Spleen (tissue), 11 donors: ENCODE data around the gene SLC38A3. TPM values are rescaled to one million over a fixed set of nuclear protein-coding genes. Genes with fewer than 3 reads are reported as not detected.

Experiments
- DNase-seq: peaks from one replicate; pipeline ENCODE4 v3.0.0-alpha.2; 2020
- H3K27ac ChIP-seq, 8 donors: fragments of 200-600 bp; sonication (generic) in 7 of 8; 1 replicate in 4 of 8; 2 replicates in 4 of 8; pipeline versions ENCODE4 v1.5.0 to v1.8.0; 2016 to 2021; ENCODE audit warnings: inconsistent platforms in 4 of 8, mild to moderate bottlenecking in 4 of 8, moderate library complexity in 1 of 8
- H3K27me3 ChIP-seq, 7 donors: fragments of 200-600 bp; sonication (generic) in 6 of 7; replicated peaks in 1 of 7; 1 replicate in 4 of 7; 2 replicates in 3 of 7; pipeline versions ENCODE4 v1.5.0 to v1.8.0; 2016 to 2021; ENCODE audit warnings: inconsistent platforms in 3 of 7, mild to moderate bottlenecking in 1 of 7
- H3K36me3 ChIP-seq, 6 donors: fragments of 200-600 bp; sonication (generic) in 5 of 6; 1 replicate in 4 of 6; 2 replicates in 2 of 6; pipeline versions ENCODE4 v1.5.0 to v1.8.0; 2016 to 2021; ENCODE audit warnings: inconsistent platforms in 2 of 6
- H3K4me1 ChIP-seq, 6 donors: fragments of 200-600 bp; sonication (generic) in 5 of 6; 1 replicate in 3 of 6; 2 replicates in 3 of 6; pipeline versions ENCODE4 v1.5.0 to v1.8.0; 2016 to 2021; ENCODE audit warnings: inconsistent platforms in 3 of 6
- H3K4me3 ChIP-seq, 8 donors: fragments of 200-600 bp; sonication (generic) in 7 of 8; 1 replicate in 4 of 8; 2 replicates in 4 of 8; pipeline versions ENCODE4 v1.5.0 to v1.8.0; 2016 to 2021; ENCODE audit warnings: inconsistent platforms in 4 of 8, mild to moderate bottlenecking in 4 of 8, moderate library complexity in 2 of 8
- H3K9me3 ChIP-seq, 8 donors: fragments of 200-600 bp; sonication (generic) in 7 of 8; 1 replicate in 4 of 8; 2 replicates in 4 of 8; pipeline versions ENCODE4 v1.5.0 to v1.8.0; 2016 to 2021; ENCODE audit warnings: inconsistent platforms in 4 of 8
- CTCF ChIP-seq, 11 experiments: fragments of 200-600 bp in 7 of 11; fragments of 450-650 bp in 4 of 11; sonication (generic) in 4 of 11; IDR thresholded peaks in 8 of 11; conservative IDR thresholded peaks in 3 of 11; 1 replicate in 7 of 11; 2 replicates in 4 of 11; pipeline versions ENCODE4 v1.4.0 to v1.8.0; 2016 to 2021; ENCODE audit warnings: antibody characterized with exemption in 11 of 11, inconsistent platforms in 4 of 11, mild to moderate bottlenecking in 1 of 11
- POLR2A ChIP-seq, 3 donors: fragments of 450-650 bp; IDR thresholded peaks; one replicate each; pipeline ENCODE4 v1.5.1; 2017; ENCODE audit warnings: antibody characterized with exemption in 3 of 3, mild to moderate bottlenecking in 1 of 3
- POLR2AphosphoS5 ChIP-seq, 3 donors: sonication (generic); formaldehyde crosslinking; IDR thresholded peaks; one replicate each; pipeline ENCODE4 v1.5.1; 2017; ENCODE audit warnings: antibody characterized with exemption in 3 of 3
- WGBS, 5 donors: extraction: QIAGEN DNeasy Blood & Tissue Kit in 3 of 5; methylation state at CpG; one replicate each; pipeline versions ENCODE4 v1.1.5 to v1.1.7; 2013 to 2018; 5-methylcytosine and 5-hydroxymethylcytosine counted together
- intact Hi-C: fragments of 100-400 bp; cut with DNase I; formaldehyde crosslinking; loops from one replicate; pipeline ENCODE4 v1.15.0; 2023; ENCODE audit warnings: low total_unique reads
- microRNA-seq, 3 donors: library from miRNA; unstranded; fragments of <30 nt; microRNA quantifications; one replicate each; pipeline versions ENCODE4 to v1.1.0, GENCODE V29; 2019 to 2020
- polyA plus RNA-seq, 3 donors: library from polyadenylated mRNA; stranded (reverse); fragments of 200-250 nt; gene quantifications; one replicate each; pipeline ENCODE4 v1.2.1, GENCODE V29; 2013
- small RNA-seq, 4 donors: library from RNA; depleted of rRNA; stranded (forward); fragments of <200 nt; gene quantifications; one replicate each; pipeline ENCODE3, GENCODE V24; 2016
- total RNA-seq, 7 donors: library from RNA; depleted of rRNA in 3 of 7; stranded (reverse); fragments of >200 nt in 3 of 7; fragmentation: NEBNext Ultra II Directional in 4 of 7; extraction: Animal tissue kit (Norgen Biotek cat#: 25700) in 4 of 7; gene quantifications; one replicate each; pipeline versions ENCODE4 v1.1.0 to v1.2.1, GENCODE V29; 2016 to 2021
- donor health status: healthy with polysubstance abuse.
- donor health status: DM: no; HTN: no; CAD: no; lungs with moderate emphysema.
- donor health status: DM: no; HTN: no; CAD: no.
- donor health status: Bipolar disorder and iron deficiency.
- donor health status: healthy.
- donor health status: DM: no; HTN: no; CAD: no.
- donor health status: DM: yes; HTN: yes; CAD: no.

The SLC38A3 gene
- total and polyA plus RNA-seq, 10 donors = 0.02 to 0.07 TPM; not detected in 8

- H3K27ac ChIP-seq = peak overlapping the region in 6 of 8 donors; percentile 20 to 63 (median 58)
- no peak for TF ChIP-seq POLR2AphosphoS5 (IDR thresholded peaks at IDR 0.05)
- no peak for TF ChIP-seq CTCF (IDR thresholded peaks at IDR 0.05 in 8 of 11, conservative IDR thresholded peaks at IDR 0.05 in 3 of 11)
- TF ChIP-seq POLR2A (IDR thresholded peaks at IDR 0.05) = no peak
- no peak for DNase-seq
- H3K36me3 ChIP-seq = no peaks in the 10 kb centered on the region
- H3K4me1 ChIP-seq = peaks cover 10 to 76% (median 44%) of the 10 kb centered on the region in 6 donors
- intact Hi-C loops = no loop called here
- 69 to 79% (median 71%) methylated on average over 4 of the region's 4 CpGs for WGBS, 5 donors
- no peak overlapping the region for H3K4me3 ChIP-seq
- H3K9me3 ChIP-seq = no peaks in the 10 kb centered on the region
- peaks cover 0 to 39% (median 14%) of the 10 kb centered on the region in 7 donors for H3K27me3 ChIP-seq
These were observed 64.4 kb downstream of the SLC38A3 start for GRCh38 chr3:50269460-50269859.

- H3K36me3 ChIP-seq = no peaks in the 10 kb centered on the region
- 81 to 96% (median 90%) methylated on average over 7 to 8 of the region's 8 CpGs for WGBS, 5 donors
- TF ChIP-seq POLR2AphosphoS5 (IDR thresholded peaks at IDR 0.05) (no peak), CTCF (IDR thresholded peaks at IDR 0.05 in 8 of 11, conservative IDR thresholded peaks at IDR 0.05 in 3 of 11) (no peak), POLR2A (IDR thresholded peaks at IDR 0.05) (no peak)
- H3K9me3 ChIP-seq = no peaks in the 10 kb centered on the region
- H3K27ac ChIP-seq = peak overlapping the region in 3 of 8 donors; percentile 20 to 63 (median 60)
- H3K4me3 ChIP-seq = no peak overlapping the region
- no peak for DNase-seq
- intact Hi-C loops = loop anchor here (5.0 to 10.0 kb wide), 2 partner anchors 43 to 145 kb away; no protein-coding TSS in a partner anchor
- H3K4me1 ChIP-seq = peaks cover 12 to 76% (median 49%) of the 10 kb centered on the region in 6 donors
- H3K27me3 ChIP-seq = peaks cover 0 to 45% (median 19%) of the 10 kb centered on the region in 7 donors
These were observed 64.9 kb downstream of the SLC38A3 start for GRCh38 chr3:50269977-50270413.

GRCh38 chr3:50270422-50271224 is 65.6 kb downstream of the SLC38A3 start:
- intact Hi-C loops = loop anchor here (5.0 to 10.0 kb wide), 2 partner anchors 43 to 146 kb away; no protein-coding TSS in a partner anchor
- H3K4me1 ChIP-seq = peaks cover 14 to 78% (median 53%) of the 10 kb centered on the region in 6 donors
- no peaks in the 10 kb centered on the region for H3K36me3 ChIP-seq
- TF ChIP-seq POLR2A (IDR thresholded peaks at IDR 0.05) = no peak
- no peak for TF ChIP-seq CTCF (IDR thresholded peaks at IDR 0.05 in 8 of 11, conservative IDR thresholded peaks at IDR 0.05 in 3 of 11)
- TF ChIP-seq POLR2AphosphoS5 (IDR thresholded peaks at IDR 0.05) = no peak
- peaks cover 0 to 51% (median 25%) of the 10 kb centered on the region in 7 donors for H3K27me3 ChIP-seq
- peak overlapping the region in 2 of 8 donors; percentile 20 to 63 for H3K27ac ChIP-seq
- 82 to 87% (median 85%) methylated on average over 18 to 19 of the region's 19 CpGs for WGBS, 5 donors
- no peak overlapping the region for H3K4me3 ChIP-seq
- no peak for DNase-seq
- no peaks in the 10 kb centered on the region for H3K9me3 ChIP-seq

Small RNAs within 50 kb of the gene (microRNA-seq; reads per million reads assigned to microRNA genes)
- gene MIR566 = 0 reads per million in 3 donors
- gene MIR5787 = 0 reads per million in 3 donors

Small RNAs within 50 kb of the gene (small RNA-seq; reads per million reads assigned to genes)
- gene MIR566 (0 reads per million in 4 donors), gene MIR5787 (0 reads per million in 4 donors)

Other genes with a start within 250 kb of the SLC38A3 start
- 100 to 1,000 TPM; 196 to 381 (median 263) TPM for gene RBM5, start 116.4 kb upstream of the SLC38A3 start, total RNA-seq
- gene RBM5, start 116.4 kb upstream of the SLC38A3 start, polyA plus RNA-seq = 100 to 1,000 TPM in 2 of 3 donors, 10 to 100 TPM in 1; 79.2 to 190 (median 149) TPM
- 100 to 1,000 TPM in 3 of 7 donors, 10 to 100 TPM in 4; 56.1 to 205 (median 98.8) TPM for gene SEMA3F, start 49.9 kb upstream of the SLC38A3 start, total RNA-seq
- gene SEMA3F, start 49.9 kb upstream of the SLC38A3 start, polyA plus RNA-seq = 10 to 100 TPM; 16.9 to 34.2 (median 31.7) TPM
- under 1 TPM in 2 of 7 donors, not detected in 5; 0.18 to 0.44 TPM for gene GNAT1, start 13.7 kb upstream of the SLC38A3 start, total RNA-seq
- gene GNAT1, start 13.7 kb upstream of the SLC38A3 start, polyA plus RNA-seq = under 1 TPM in 1 of 3 donors, not detected in 2; 0.05 TPM
- 100 to 1,000 TPM; 276 to 466 (median 385) TPM for gene GNAI2, start 30.9 kb downstream of the SLC38A3 start, total RNA-seq
- gene GNAI2, start 30.9 kb downstream of the SLC38A3 start, polyA plus RNA-seq = 100 to 1,000 TPM; 147 to 232 (median 170) TPM
- gene SEMA3B, start 63.9 kb downstream of the SLC38A3 start, total RNA-seq = 10 to 100 TPM in 1 of 7 donors, 1 to 10 TPM in 6; 2.2 to 13.9 (median 4.5) TPM
- 10 to 100 TPM in 1 of 3 donors, 1 to 10 TPM in 2; 2.7 to 14.5 (median 3.4) TPM for gene SEMA3B, start 63.9 kb downstream of the SLC38A3 start, polyA plus RNA-seq
- under 1 TPM in 1 of 7 donors, not detected in 6; 0.46 TPM for gene LSMEM2, start 73.8 kb downstream of the SLC38A3 start, total RNA-seq
- gene LSMEM2, start 73.8 kb downstream of the SLC38A3 start, polyA plus RNA-seq = under 1 TPM; 0.06 to 0.29 (median 0.20) TPM
- 10 to 100 TPM; 40.2 to 67.6 (median 48.0) TPM for gene IFRD2, start 87.2 kb downstream of the SLC38A3 start, total RNA-seq
- 10 to 100 TPM; 58.4 to 76.7 (median 74.8) TPM for gene IFRD2, start 87.2 kb downstream of the SLC38A3 start, polyA plus RNA-seq
- 1 to 10 TPM in 6 of 7 donors, under 1 TPM in 1; 0.73 to 3.8 (median 2.7) TPM for gene HYAL3, start 94.1 kb downstream of the SLC38A3 start, total RNA-seq
- 1 to 10 TPM; 1.4 to 2.4 (median 2.1) TPM for gene HYAL3, start 94.1 kb downstream of the SLC38A3 start, polyA plus RNA-seq
- 10 to 100 TPM in 6 of 7 donors, 1 to 10 TPM in 1; 7.8 to 15.1 (median 11.8) TPM for gene NAA80, start 94.1 kb downstream of the SLC38A3 start, total RNA-seq
- gene NAA80, start 94.1 kb downstream of the SLC38A3 start, polyA plus RNA-seq = 10 to 100 TPM; 12.4 to 15.5 (median 15.2) TPM
- 100 to 1,000 TPM in 5 of 7 donors, 10 to 100 TPM in 2; 46.8 to 172 (median 122) TPM for gene HYAL1, start 98.3 kb downstream of the SLC38A3 start, total RNA-seq
- 10 to 100 TPM; 18.2 to 49.4 (median 46.6) TPM for gene HYAL1, start 98.3 kb downstream of the SLC38A3 start, polyA plus RNA-seq
- 100 to 1,000 TPM; 192 to 746 (median 523) TPM for gene HYAL2, start 117.5 kb downstream of the SLC38A3 start, total RNA-seq
- 100 to 1,000 TPM; 108 to 155 (median 123) TPM for gene HYAL2, start 117.5 kb downstream of the SLC38A3 start, polyA plus RNA-seq
- 10 to 100 TPM; 19.4 to 33.6 (median 24.4) TPM for gene TUSC2, start 123.0 kb downstream of the SLC38A3 start, total RNA-seq
- 10 to 100 TPM; 20.6 to 36.5 (median 34.4) TPM for gene TUSC2, start 123.0 kb downstream of the SLC38A3 start, polyA plus RNA-seq
- 100 to 1,000 TPM in 1 of 7 donors, 10 to 100 TPM in 6; 48.3 to 113 (median 63.3) TPM for gene RASSF1, start 135.6 kb downstream of the SLC38A3 start, total RNA-seq
- 10 to 100 TPM; 59.3 to 83.7 (median 81.4) TPM for gene RASSF1, start 135.6 kb downstream of the SLC38A3 start, polyA plus RNA-seq
- 1 to 10 TPM in 3 of 7 donors, under 1 TPM in 3, not detected in 1; 0.60 to 2.2 (median 1.1) TPM for gene ZMYND10, start 140.5 kb downstream of the SLC38A3 start, total RNA-seq
- gene ZMYND10, start 140.5 kb downstream of the SLC38A3 start, polyA plus RNA-seq = 1 to 10 TPM in 2 of 3 donors, under 1 TPM in 1; 0.56 to 2.1 (median 1.6) TPM
- gene NPRL2, start 145.5 kb downstream of the SLC38A3 start, total RNA-seq = 10 to 100 TPM; 17.8 to 31.2 (median 22.7) TPM
- 10 to 100 TPM; 22.1 to 28.2 (median 23.0) TPM for gene NPRL2, start 145.5 kb downstream of the SLC38A3 start, polyA plus RNA-seq
- 10 to 100 TPM; 18.7 to 33.7 (median 24.9) TPM for gene CYB561D2, start 145.6 kb downstream of the SLC38A3 start, total RNA-seq
- 10 to 100 TPM; 26.8 to 35.2 (median 27.2) TPM for gene CYB561D2, start 145.6 kb downstream of the SLC38A3 start, polyA plus RNA-seq
- gene TMEM115, start 154.2 kb downstream of the SLC38A3 start, total RNA-seq = 10 to 100 TPM; 22.6 to 49.2 (median 35.1) TPM
- gene TMEM115, start 154.2 kb downstream of the SLC38A3 start, polyA plus RNA-seq = 10 to 100 TPM; 14.0 to 22.1 (median 17.2) TPM